Urinary bladder (tissue), 4 donors: Measurements from ENCODE around the gene KLF12. TPM values are rescaled to one million over a fixed set of nuclear protein-coding genes. Genes with fewer than 3 reads are reported as not detected.

ENCODE experiments used
- DNase-seq: peaks from one replicate; pipeline ENCODE4 v3.0.0-alpha.2; 2015; ENCODE audit errors: extremely low spot score
- H3K27ac ChIP-seq: one replicate; pipeline ENCODE4 v1.5.1; 2013; ENCODE audit warnings: low read depth, mild to moderate bottlenecking, moderate library complexity
- H3K36me3 ChIP-seq: one replicate; pipeline ENCODE4 v1.6.1; 2013; ENCODE audit warnings: mild to moderate bottlenecking, moderate library complexity; ENCODE audit not compliant: insufficient read depth
- H3K4me1 ChIP-seq: one replicate; pipeline ENCODE4 v1.6.1; 2013; ENCODE audit warnings: mild to moderate bottlenecking, moderate library complexity; ENCODE audit not compliant: insufficient read depth
- H3K4me3 ChIP-seq: one replicate; pipeline ENCODE4 v1.5.1; 2013; ENCODE audit warnings: low read depth, low read length
- WGBS: extraction: QIAGEN DNeasy Blood & Tissue Kit; methylation state at CpG from one replicate; pipeline ENCODE4 v1.1.7; 2013; 5-methylcytosine and 5-hydroxymethylcytosine counted together
- polyA plus RNA-seq: library from polyadenylated mRNA; stranded (reverse); fragments of 200-250 nt; gene quantifications from one replicate; pipeline ENCODE4 v1.2.3, GENCODE V29; 2013
- total RNA-seq: library from RNA; depleted of rRNA; stranded (reverse); fragments of >200 nt; gene quantifications from one replicate; pipeline ENCODE4 v1.2.3, GENCODE V29; 2014
- donor health status: healthy with polysubstance abuse.
- donor health status: healthy.

Gene KLF12
- total RNA-seq (51.9 TPM), polyA plus RNA-seq (4.6 TPM)

DNA sequence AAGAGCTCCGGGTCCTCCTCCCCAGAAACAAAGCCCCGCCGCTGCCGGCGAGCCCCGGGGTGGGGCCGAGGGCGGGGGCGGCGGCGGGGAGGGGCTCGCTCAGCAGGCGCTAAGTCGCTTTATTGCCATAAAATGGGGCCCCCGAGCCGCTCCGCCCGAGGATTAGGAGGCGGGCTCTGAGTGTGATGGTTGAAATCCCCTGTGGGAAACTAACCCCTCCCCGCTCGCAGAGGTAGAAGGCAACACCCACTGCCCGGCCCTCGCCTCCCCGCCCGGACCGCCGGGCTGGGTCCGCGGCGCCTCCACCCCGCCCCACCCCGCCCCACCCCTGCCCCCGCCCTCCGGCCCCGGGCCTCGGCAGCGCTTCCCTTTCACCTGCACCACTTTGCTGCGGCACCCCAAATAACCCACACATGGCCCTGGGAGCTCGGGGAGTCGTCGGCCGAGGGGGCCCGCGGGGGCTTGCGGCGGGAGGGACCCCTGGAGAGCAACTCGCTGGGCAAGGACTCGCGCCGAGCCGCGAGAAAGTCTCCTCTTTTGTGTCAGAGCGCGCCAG is at the start of gene KLF12:
TSS of gene KLF12 (minus strand) at position 184 of the 556 bp plus-strand sequence.
- H3K4me3 ChIP-seq = peak within 1 kb of the TSS; percentile 81
- peak; percentile 89 for DNase-seq
- no peaks in the 10 kb centered on the region for H3K4me1 ChIP-seq
- WGBS = under 1% methylated on average over 54 of the region's 54 CpGs
- H3K36me3 ChIP-seq = no peaks in the 10 kb centered on the region
- peak within 1 kb of the TSS; percentile 88 for H3K27ac ChIP-seq

GRCh38 chr13:74182491-74182890 is 48.3 kb upstream of the KLF12 start:
- no peaks in the 10 kb centered on the region for H3K4me1 ChIP-seq
- no peaks in the 10 kb centered on the region for H3K36me3 ChIP-seq
- H3K4me3 ChIP-seq = no peak overlapping the region
- H3K27ac ChIP-seq = no peak overlapping the region
- DNase-seq = no peak
- 94% methylated on average over 1 of the region's 1 CpG for WGBS

DNA sequence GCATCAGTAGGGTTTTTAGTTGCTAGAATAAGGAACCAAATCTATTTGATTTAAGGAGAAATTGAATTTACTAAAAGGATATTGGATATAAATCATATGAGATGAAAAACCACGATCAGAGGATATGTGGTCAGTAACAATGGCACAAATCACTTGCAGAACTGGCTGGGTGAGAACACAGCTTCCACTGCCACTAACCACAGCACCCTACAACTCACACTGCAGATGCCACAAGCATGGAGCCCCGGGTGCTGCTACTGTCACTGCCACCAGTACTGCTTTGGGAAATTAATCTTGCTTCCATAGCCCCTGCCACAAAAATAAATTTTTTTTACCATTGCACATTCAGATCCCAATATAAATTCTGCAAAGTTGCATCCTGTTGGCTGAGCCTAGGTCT is 40.6 kb upstream of the KLF12 start:
- Histone ChIP-seq H3K4me3 (no peak overlapping the region), H3K27ac (no peak overlapping the region), H3K36me3 (no peaks in the 10 kb centered on the region), H3K4me1 (no peaks in the 10 kb centered on the region)
- WGBS = 79% methylated on average over 2 of the region's 2 CpGs
- no peak for DNase-seq

GRCh38 chr13:74173822-74174221 is 39.6 kb upstream of the KLF12 start:
- 85% methylated on average over 3 of the region's 3 CpGs for WGBS
- H3K27ac ChIP-seq = no peak overlapping the region
- H3K4me3 ChIP-seq = no peak overlapping the region

DNA sequence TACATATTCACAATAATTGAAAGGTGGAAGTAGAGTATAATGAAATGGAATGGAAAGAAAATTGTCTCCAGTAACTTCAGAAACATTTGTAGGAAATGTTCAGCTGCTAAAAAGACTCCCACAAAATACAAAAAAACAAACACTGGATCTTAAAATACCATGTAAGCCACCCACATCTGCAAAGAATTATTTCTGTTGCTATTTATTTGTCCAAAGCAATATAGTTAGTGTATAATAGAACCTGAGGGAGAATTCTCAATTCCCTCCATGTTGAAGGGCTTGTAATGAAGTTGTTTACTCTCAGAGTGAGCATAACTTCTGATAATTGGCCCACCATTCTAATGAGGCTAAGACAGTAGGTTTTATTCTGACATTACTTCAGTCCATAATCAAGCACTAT is 37.4 kb upstream of the KLF12 start:
- no peak overlapping the region for H3K27ac ChIP-seq
- H3K4me1 ChIP-seq = no peaks in the 10 kb centered on the region
- H3K4me3 ChIP-seq = no peak overlapping the region
- DNase-seq = no peak
- H3K36me3 ChIP-seq = no peaks in the 10 kb centered on the region

More at GRCh38 chr13:74173822-74174221, 39.6 kb upstream of the KLF12 start:
- Histone ChIP-seq H3K36me3 (no peaks in the 10 kb centered on the region), H3K4me1 (no peaks in the 10 kb centered on the region)
- DNase-seq = no peak

DNA sequence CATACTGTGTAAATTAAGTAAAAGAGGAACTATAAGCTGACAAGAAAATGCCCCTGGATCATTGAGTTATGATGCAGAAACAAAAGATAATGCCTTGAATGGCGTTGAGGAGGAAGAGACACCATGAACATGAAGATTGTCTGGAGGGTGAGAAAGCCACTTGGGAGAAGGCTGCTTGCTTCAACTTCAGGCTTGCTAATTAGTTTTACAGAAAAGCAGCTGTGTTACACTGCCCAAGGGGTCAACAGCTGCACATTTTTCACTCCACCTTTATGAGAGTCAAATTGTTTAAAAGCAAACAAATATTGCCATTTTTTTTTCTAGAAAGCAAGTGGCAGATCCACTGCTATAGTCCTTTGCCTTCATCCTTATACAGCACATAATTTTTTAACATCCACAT is 35.5 kb upstream of the KLF12 start:
- no peak for DNase-seq
- 74% methylated on average over 1 of the region's 1 CpG for WGBS
- Histone ChIP-seq H3K36me3 (no peaks in the 10 kb centered on the region), H3K4me3 (no peak overlapping the region), H3K4me1 (no peaks in the 10 kb centered on the region), H3K27ac (no peak overlapping the region)

DNA sequence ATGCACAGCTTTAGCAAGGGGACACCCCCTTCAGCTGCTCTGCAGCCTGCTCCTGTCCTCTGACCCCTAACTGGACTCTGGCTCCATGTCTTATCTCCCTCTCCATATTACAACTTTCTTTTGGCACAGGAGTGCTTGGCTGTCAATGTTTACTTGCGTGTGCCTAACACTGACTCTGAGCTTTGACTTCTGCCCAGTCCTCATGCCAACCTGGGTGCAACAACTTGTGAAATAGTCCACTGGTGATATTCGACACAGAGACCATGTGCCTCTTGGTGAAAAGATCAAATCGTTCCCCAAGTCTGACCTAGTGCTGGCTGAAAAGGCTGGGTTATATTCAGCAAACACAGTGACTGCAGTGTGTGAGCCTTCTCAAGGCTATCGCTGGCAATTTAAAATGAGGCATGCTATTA is 34.1 kb upstream of the KLF12 start:
- Histone ChIP-seq H3K4me3 (no peak overlapping the region), H3K36me3 (no peaks in the 10 kb centered on the region), H3K27ac (no peak overlapping the region), H3K4me1 (no peaks in the 10 kb centered on the region)
- no peak for DNase-seq
- WGBS = 52% methylated on average over 4 of the region's 4 CpGs

- Histone ChIP-seq H3K4me1 (no peaks in the 10 kb centered on the region), H3K4me3 (no peak overlapping the region), H3K27ac (no peak overlapping the region), H3K36me3 (no peaks in the 10 kb centered on the region)
- WGBS = 84% methylated on average over 6 of the region's 6 CpGs
- no peak for DNase-seq
These were observed 32.2 kb upstream of the KLF12 start for GRCh38 chr13:74166261-74167004.

- DNase-seq = no peak
- Histone ChIP-seq H3K4me3 (no peak overlapping the region), H3K27ac (no peak overlapping the region), H3K36me3 (no peaks in the 10 kb centered on the region), H3K4me1 (no peaks in the 10 kb centered on the region)
- WGBS = 97% methylated on average over 2 of the region's 2 CpGs
These were observed 28.6 kb upstream of the KLF12 start for GRCh38 chr13:74162782-74163181.

DNA sequence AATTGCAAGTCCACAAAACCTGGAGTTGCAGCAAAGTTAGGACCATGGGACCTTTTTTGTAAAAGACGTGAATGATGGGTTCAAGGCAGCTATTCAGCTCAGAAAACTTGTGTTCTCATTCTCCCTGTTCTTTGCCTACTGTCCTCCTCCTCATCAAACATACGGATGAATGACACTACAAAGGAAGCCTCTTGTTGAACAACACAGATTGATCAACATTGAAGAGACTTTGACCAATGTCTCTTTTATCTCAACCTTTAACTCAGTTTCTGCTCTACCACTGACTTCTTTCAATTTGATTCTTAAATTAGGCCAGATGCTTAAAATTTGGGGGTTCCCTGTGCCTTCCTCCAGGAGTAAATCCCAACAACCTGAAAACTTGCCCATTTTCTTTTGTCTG is 27.9 kb upstream of the KLF12 start:
- no peaks in the 10 kb centered on the region for H3K36me3 ChIP-seq
- no peak overlapping the region for H3K27ac ChIP-seq
- H3K4me3 ChIP-seq = no peak overlapping the region
- H3K4me1 ChIP-seq = no peaks in the 10 kb centered on the region
- DNase-seq = no peak
- WGBS = 97% methylated on average over 2 of the region's 2 CpGs

DNA sequence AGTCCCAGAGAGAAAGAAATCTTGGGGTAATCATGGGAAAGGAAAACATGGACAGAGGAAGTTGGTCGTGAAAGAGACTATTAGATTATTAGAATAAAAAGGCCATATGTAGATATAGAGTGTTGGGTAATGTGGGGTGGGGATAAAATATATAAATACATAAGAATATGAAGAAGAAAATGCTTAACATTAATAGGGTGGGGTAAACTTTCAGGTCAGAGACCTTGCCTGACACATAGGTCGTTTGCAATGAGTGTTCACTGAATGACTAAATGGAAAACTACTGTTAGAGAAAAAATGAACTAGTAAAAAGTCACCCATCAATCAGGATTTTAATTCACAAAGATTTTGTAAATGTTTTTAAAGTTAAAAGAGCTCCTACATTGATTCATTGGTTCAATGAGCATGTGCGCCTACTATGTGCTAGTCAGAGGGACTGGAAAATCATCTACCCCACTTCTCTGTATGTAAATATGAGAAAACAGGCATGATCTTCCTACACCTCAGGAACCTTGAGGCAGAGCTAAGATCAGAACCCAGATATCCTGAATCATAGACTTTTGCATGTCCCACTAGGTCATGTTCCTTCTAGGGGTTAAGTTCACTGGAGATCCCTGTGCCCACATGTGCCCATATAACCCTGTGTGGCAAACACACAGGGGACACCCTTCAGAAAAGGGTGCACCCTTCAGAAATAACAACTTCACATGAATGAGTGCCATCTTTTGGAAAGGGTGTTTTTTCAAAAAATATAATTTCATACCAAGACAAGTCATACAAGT is 24.6 kb upstream of the KLF12 start:
- H3K27ac ChIP-seq = no peak overlapping the region
- H3K36me3 ChIP-seq = no peaks in the 10 kb centered on the region
- H3K4me1 ChIP-seq = no peaks in the 10 kb centered on the region
- no peak for DNase-seq
- WGBS = 71% methylated on average over 3 of the region's 3 CpGs
- H3K4me3 ChIP-seq = no peak overlapping the region

GRCh38 chr13:74158028-74158427 is 23.8 kb upstream of the KLF12 start:
- no peak overlapping the region for H3K4me3 ChIP-seq
- 54% methylated on average over 8 of the region's 8 CpGs for WGBS
- H3K36me3 ChIP-seq = no peaks in the 10 kb centered on the region
- no peaks in the 10 kb centered on the region for H3K4me1 ChIP-seq
- DNase-seq = no peak
- H3K27ac ChIP-seq = no peak overlapping the region

GRCh38 chr13:74154981-74155380 is 20.8 kb upstream of the KLF12 start:
- H3K36me3 ChIP-seq = no peaks in the 10 kb centered on the region
- DNase-seq = no peak
- H3K27ac ChIP-seq = no peak overlapping the region
- no peaks in the 10 kb centered on the region for H3K4me1 ChIP-seq
- H3K4me3 ChIP-seq = no peak overlapping the region
- WGBS = 88% methylated on average over 3 of the region's 3 CpGs

GRCh38 chr13:74153316-74153715 is 19.1 kb upstream of the KLF12 start:
- H3K4me3 ChIP-seq = no peak overlapping the region
- 62% methylated on average over 2 of the region's 2 CpGs for WGBS
- H3K4me1 ChIP-seq = no peaks in the 10 kb centered on the region
- no peaks in the 10 kb centered on the region for H3K36me3 ChIP-seq
- DNase-seq = no peak
- H3K27ac ChIP-seq = no peak overlapping the region
